ENCODE measurements around the gene GRIK4. TPM values are rescaled to one million over a fixed set of nuclear protein-coding genes. Genes with fewer than 3 reads are reported as not detected.

The GRIK4 gene
- total RNA-seq, 1 experiment from 2014 or later = 3.3 TPM

DNA sequence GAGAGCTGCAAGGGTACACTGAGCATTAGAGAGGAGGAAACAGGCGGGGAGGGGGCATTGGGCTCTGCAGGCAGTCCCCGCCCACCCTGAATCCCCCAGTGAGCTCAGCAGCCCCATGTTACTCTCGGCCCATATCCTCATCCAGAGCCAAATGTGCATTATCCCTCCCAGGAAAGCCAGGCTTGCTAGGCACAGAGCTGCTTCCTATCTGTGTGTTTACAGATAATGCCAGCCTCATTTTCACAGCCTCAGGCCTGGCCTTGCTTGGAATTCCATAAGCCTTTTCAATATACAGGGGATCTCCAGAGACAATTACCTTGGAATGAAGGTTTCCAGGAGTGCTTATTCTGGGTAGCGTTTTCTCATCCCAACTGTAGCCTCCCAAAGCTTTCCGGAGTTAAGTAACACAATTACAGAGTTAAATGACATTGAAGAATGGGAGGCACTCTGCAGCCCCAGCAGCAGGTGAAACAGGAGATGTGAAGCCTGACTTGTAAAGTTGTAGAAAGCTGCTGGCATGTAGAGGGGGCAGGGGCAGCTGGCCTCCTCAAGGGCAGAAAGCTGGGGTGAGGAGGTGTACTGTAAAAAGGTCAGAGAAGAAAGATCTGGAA, 420.9 kb downstream of the GRIK4 start (continued):
- no peak for TF ChIP-seq FOXJ3 (CRISPR knock-in tag; IDR thresholded peaks at IDR 0.05; ENCODE audit: borderline replicate concordance)
- TF ChIP-seq ETV6 (CRISPR knock-in tag; IDR thresholded peaks at IDR 0.05) = no peak
- TF ChIP-seq SP1 (CRISPR knock-in tag; conservative IDR thresholded peaks at IDR 0.05) = no peak
- no peak for TF ChIP-seq ZNF317 (CRISPR knock-in tag; IDR thresholded peaks at IDR 0.05; ENCODE audit: borderline replicate concordance, low read depth)
- no peak for TF ChIP-seq JUN (CRISPR knock-in tag; IDR thresholded peaks at IDR 0.05)
- no peak for TF ChIP-seq NFATC4 (CRISPR knock-in tag; IDR thresholded peaks at IDR 0.05)
- TF ChIP-seq, protein P1, sequence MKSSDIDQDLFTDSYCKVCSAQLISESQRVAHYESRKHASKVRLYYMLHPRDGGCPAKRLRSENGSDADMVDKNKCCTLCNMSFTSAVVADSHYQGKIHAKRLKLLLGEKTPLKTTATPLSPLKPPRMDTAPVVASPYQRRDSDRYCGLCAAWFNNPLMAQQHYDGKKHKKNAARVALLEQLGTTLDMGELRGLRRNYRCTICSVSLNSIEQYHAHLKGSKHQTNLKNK (CRISPR knock-in tag; IDR thresholded peaks at IDR 0.05) = no peak

DNA sequence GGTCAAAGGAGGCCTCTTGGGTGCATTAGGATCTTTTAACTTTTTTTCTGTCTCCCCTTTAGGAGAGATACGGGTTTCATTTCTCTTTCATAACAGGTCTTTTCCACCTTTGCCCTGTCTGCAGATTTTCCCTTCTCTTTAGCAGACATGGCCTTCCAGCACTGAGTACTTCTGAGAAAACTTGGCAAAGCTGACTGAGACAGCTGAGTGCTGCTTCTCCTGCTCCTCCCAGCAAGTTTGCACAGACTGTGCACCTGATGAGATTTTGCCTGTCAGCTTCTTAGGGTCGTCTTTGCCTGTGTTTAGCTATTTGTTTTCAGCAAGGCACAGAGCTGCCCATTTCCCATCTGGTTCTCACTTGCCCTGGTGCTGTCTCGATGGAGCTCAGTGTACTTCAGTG, 424.8 kb downstream of the GRIK4 start:
- TF ChIP-seq, protein P2, sequence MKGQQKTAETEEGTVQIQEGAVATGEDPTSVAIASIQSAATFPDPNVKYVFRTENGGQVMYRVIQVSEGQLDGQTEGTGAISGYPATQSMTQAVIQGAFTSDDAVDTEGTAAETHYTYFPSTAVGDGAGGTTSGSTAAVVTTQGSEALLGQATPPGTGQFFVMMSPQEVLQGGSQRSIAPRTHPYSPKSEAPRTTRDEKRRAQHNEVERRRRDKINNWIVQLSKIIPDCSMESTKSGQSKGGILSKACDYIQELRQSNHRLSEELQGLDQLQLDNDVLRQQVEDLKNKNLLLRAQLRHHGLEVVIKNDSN (CRISPR knock-in tag; IDR thresholded peaks at IDR 0.05) = no peak
- TF ChIP-seq PRRX2 (CRISPR knock-in tag; IDR thresholded peaks at IDR 0.05) (no peak), ATF1 (CRISPR knock-in tag; IDR thresholded peaks at IDR 0.05) (no peak), MXD4 (CRISPR knock-in tag; IDR thresholded peaks at IDR 0.05; ENCODE audit: borderline replicate concordance) (no peak), CBFB (CRISPR knock-in tag; IDR thresholded peaks at IDR 0.05; ENCODE audit: low read depth) (no peak), NFYB (CRISPR knock-in tag; conservative IDR thresholded peaks at IDR 0.05; ENCODE audit: low read depth) (no peak), GTF2I (CRISPR knock-in tag; conservative IDR thresholded peaks at IDR 0.05) (no peak)
- Mint-ChIP-seq H3K36me3 (no peaks in the 10 kb centered on the region), H3K4me3 (no peak overlapping the region), H3K27ac (no peak overlapping the region; the same call in 1 of the 2 replicates), H3K9me3 (no peaks in the 10 kb centered on the region), H3K4me1 (peaks cover 35% of the 10 kb centered on the region), H3K27me3 (ENCODE audit: low read depth) (no peaks in the 10 kb centered on the region)
- ATAC-seq = no peak
- CTCF ChIA-PET = interaction anchor here (1.1 to 2.7 kb wide), 7 partner anchors 8 to 251 kb away, joined by 4 to 21 read pairs (median 5); no protein-coding TSS in a partner anchor
- POLR2A ChIA-PET = no interaction called here
- DNase-seq (ENCODE audit: low spot score) = no peak

DNA sequence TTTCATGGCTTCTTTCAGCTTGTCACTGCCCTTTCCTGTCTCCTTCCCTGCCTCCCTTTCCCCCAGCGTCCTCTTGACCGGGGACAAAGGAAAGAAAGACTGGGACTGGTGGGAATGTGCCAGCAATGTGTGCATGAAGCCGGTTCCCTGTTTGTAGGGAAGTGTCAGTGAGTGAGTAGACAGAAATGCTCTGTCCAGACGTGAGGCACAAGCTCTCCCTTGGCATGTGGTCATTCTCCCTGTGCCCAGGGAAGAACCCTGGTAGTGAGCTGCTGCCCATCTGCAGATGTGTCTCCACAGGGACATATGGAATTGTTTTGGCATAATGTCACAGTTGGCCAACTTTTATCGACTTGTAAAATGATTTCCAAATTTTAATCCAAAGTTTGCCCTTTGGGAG, 426.0 kb downstream of the GRIK4 start:
- Mint-ChIP-seq H3K27me3 (ENCODE audit: low read depth) (no peaks in the 10 kb centered on the region), H3K27ac (no peak overlapping the region), H3K4me1 (peaks cover 30% of the 10 kb centered on the region), H3K4me3 (no peak overlapping the region), H3K9me3 (no peaks in the 10 kb centered on the region), H3K36me3 (no peaks in the 10 kb centered on the region)
- CTCF ChIA-PET = interaction anchor here (1.1 to 2.7 kb wide), 6 partner anchors 8 to 240 kb away, joined by 3 to 21 read pairs (median 6); no protein-coding TSS in a partner anchor
- POLR2A ChIA-PET = no interaction called here
- TF ChIP-seq FOXP1 (CRISPR knock-in tag; IDR thresholded peaks at IDR 0.05; ENCODE audit: borderline replicate concordance) (no peak), ZNF138 (CRISPR knock-in tag; conservative IDR thresholded peaks at IDR 0.05) (no peak), MXD4 (CRISPR knock-in tag; IDR thresholded peaks at IDR 0.05; ENCODE audit: borderline replicate concordance) (no peak), EMX1 (CRISPR knock-in tag; IDR thresholded peaks at IDR 0.05) (no peak), TEAD4 (CRISPR knock-in tag; IDR thresholded peaks at IDR 0.05) (no peak), ZNF396 (CRISPR knock-in tag; IDR thresholded peaks at IDR 0.05; ENCODE audit: borderline replicate concordance) (no peak), GABPB1 (CRISPR knock-in tag; IDR thresholded peaks at IDR 0.05) (no peak), FOXK1 (CRISPR knock-in tag; IDR thresholded peaks at IDR 0.05) (no peak)
- TF ChIP-seq, protein P3, sequence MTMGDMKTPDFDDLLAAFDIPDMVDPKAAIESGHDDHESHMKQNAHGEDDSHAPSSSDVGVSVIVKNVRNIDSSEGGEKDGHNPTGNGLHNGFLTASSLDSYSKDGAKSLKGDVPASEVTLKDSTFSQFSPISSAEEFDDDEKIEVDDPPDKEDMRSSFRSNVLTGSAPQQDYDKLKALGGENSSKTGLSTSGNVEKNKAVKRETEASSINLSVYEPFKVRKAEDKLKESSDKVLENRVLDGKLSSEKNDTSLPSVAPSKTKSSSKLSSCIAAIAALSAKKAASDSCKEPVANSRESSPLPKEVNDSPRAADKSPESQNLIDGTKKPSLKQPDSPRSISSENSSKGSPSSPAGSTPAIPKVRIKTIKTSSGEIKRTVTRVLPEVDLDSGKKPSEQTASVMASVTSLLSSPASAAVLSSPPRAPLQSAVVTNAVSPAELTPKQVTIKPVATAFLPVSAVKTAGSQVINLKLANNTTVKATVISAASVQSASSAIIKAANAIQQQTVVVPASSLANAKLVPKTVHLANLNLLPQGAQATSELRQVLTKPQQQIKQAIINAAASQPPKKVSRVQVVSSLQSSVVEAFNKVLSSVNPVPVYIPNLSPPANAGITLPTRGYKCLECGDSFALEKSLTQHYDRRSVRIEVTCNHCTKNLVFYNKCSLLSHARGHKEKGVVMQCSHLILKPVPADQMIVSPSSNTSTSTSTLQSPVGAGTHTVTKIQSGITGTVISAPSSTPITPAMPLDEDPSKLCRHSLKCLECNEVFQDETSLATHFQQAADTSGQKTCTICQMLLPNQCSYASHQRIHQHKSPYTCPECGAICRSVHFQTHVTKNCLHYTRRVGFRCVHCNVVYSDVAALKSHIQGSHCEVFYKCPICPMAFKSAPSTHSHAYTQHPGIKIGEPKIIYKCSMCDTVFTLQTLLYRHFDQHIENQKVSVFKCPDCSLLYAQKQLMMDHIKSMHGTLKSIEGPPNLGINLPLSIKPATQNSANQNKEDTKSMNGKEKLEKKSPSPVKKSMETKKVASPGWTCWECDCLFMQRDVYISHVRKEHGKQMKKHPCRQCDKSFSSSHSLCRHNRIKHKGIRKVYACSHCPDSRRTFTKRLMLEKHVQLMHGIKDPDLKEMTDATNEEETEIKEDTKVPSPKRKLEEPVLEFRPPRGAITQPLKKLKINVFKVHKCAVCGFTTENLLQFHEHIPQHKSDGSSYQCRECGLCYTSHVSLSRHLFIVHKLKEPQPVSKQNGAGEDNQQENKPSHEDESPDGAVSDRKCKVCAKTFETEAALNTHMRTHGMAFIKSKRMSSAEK (CRISPR knock-in tag; IDR thresholded peaks at IDR 0.05; ENCODE audit: borderline replicate concordance) = no peak
- TF ChIP-seq, protein P4, sequence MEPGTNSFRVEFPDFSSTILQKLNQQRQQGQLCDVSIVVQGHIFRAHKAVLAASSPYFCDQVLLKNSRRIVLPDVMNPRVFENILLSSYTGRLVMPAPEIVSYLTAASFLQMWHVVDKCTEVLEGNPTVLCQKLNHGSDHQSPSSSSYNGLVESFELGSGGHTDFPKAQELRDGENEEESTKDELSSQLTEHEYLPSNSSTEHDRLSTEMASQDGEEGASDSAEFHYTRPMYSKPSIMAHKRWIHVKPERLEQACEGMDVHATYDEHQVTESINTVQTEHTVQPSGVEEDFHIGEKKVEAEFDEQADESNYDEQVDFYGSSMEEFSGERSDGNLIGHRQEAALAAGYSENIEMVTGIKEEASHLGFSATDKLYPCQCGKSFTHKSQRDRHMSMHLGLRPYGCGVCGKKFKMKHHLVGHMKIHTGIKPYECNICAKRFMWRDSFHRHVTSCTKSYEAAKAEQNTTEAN (CRISPR knock-in tag; IDR thresholded peaks at IDR 0.05) = no peak
- DNase-seq (ENCODE audit: low spot score) (no peak), ATAC-seq (no peak)

Data from WTC11 (cell line).